IPS-20b (cell line): ENCODE data around the gene CTSC.
"Not testable (repeated sequence)": the region's sequence is repeated elsewhere in the genome, so short reads cannot be mapped to it uniquely, and the experiment has no call there.

ENCODE experiments used
- H3K27ac ChIP-seq: one replicate; pipeline ENCODE4 v1.5.1; 2013; ENCODE audit warnings: low read length
- H3K27me3 ChIP-seq: 2 replicates; pipeline ENCODE4 v1.6.1; 2013; ENCODE audit warnings: mild to moderate bottlenecking, low read length, inconsistent platforms; ENCODE audit not compliant: insufficient read depth
- H3K36me3 ChIP-seq: 2 replicates; pipeline ENCODE4 v1.6.1; 2013; ENCODE audit warnings: low read depth, mild to moderate bottlenecking, inconsistent platforms, low read length, moderate library complexity; ENCODE audit not compliant: insufficient read depth
- H3K4me1 ChIP-seq: 2 replicates; pipeline ENCODE4 v1.6.1; 2013; ENCODE audit warnings: mild to moderate bottlenecking, control low read depth, inconsistent platforms, low read length, moderate library complexity; ENCODE audit not compliant: insufficient read depth
- H3K4me3 ChIP-seq: 2 replicates; pipeline ENCODE4 v1.5.1; 2013; ENCODE audit warnings: mild to moderate bottlenecking, low read length, inconsistent platforms
- H3K9ac ChIP-seq: 2 replicates; pipeline ENCODE4 v1.6.1; 2013; ENCODE audit warnings: low read depth, mild to moderate bottlenecking, inconsistent platforms, low read length, moderate library complexity
- H3K9me3 ChIP-seq: 2 replicates; pipeline ENCODE4 v1.6.1; 2013; ENCODE audit warnings: mild to moderate bottlenecking, low read depth, low read length, inconsistent platforms; ENCODE audit not compliant: insufficient read depth

The CTSC gene

DNA sequence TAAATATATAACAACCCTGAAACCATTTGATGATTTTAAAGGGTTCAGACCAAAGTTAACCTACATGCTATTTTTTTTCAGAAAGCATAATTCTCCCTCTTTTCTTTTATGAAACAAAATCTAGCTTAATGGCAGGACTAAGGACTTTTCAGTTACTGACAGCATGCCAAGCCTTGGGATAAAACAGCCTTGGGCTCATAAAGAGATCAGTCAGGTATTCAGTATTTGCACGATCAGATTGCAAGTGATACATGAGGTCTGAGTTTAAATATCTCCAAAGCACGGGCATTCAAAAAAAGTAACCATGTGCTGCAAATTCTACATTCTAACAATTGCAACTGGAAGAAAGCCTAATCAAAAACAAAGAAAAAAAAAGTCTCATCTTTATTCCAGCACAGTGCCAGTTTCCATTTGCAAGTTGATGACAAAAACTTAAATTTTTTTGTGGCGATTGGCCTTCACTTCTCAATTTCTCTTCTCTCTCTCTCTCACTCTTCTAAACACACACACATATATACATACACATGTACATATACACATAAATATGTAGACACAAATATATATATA is 60.1 kb downstream of the CTSC start:
- Histone ChIP-seq H3K27ac (no peak overlapping the region), H3K27me3 (no peaks in the 10 kb centered on the region), H3K9ac (no peak overlapping the region), H3K4me3 (no peak overlapping the region), H3K4me1 (no peaks in the 10 kb centered on the region), H3K36me3 (peaks cover 2% of the 10 kb centered on the region; the same call in 1 of the 2 replicates), H3K9me3 (no peaks in the 10 kb centered on the region)

- H3K36me3 ChIP-seq = no peaks in the 10 kb centered on the region
- H3K4me1 ChIP-seq = no peaks in the 10 kb centered on the region
- no peaks in the 10 kb centered on the region for H3K9me3 ChIP-seq
- no peak overlapping the region for H3K27ac ChIP-seq
- H3K27me3 ChIP-seq = no peaks in the 10 kb centered on the region
- no peak overlapping the region for H3K4me3 ChIP-seq
- no peak overlapping the region for H3K9ac ChIP-seq
Measured at GRCh38 chr11:88275636-88276035, 61.9 kb downstream of the CTSC start.

GRCh38 chr11:88266919-88267318 is 70.6 kb downstream of the CTSC start:
- H3K4me1 ChIP-seq = no peaks in the 10 kb centered on the region
- peaks cover 23% of the 10 kb centered on the region for H3K36me3 ChIP-seq
- no peak overlapping the region for H3K4me3 ChIP-seq
- H3K9ac ChIP-seq = no peak overlapping the region
- H3K27ac ChIP-seq = no peak overlapping the region
- peaks cover 26% of the 10 kb centered on the region for H3K9me3 ChIP-seq
- no peaks in the 10 kb centered on the region for H3K27me3 ChIP-seq

DNA sequence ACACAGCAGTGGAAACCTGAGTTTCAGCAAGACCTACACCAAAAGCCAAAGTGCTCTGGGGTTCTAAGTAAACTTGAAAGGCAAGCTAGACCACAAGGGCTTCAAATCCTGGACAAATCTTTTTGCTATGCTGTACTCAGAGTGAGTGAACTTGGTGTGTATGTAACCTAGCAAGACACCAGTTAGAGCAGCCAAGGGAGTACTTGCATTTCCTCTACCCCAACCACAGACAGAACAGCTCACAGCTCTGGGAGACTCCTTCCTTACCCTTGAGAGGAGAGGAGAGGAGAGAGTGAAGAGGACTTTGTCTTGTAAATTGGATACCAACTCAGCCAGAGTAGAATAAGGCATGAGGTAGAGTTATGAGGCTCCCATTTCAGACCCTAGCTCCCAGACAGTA is 71.4 kb downstream of the CTSC start:
- Histone ChIP-seq H3K9ac (no peak overlapping the region), H3K27ac (no peak overlapping the region), H3K9me3 (peaks cover 28% of the 10 kb centered on the region), H3K4me1 (no peaks in the 10 kb centered on the region), H3K36me3 (peaks cover 27% of the 10 kb centered on the region), H3K27me3 (no peaks in the 10 kb centered on the region), H3K4me3 (no peak overlapping the region)

GRCh38 chr11:88259431-88259830 is 78.1 kb downstream of the CTSC start:
- Histone ChIP-seq H3K36me3 (peaks cover 20% of the 10 kb centered on the region), H3K4me1 (no peaks in the 10 kb centered on the region), H3K9ac (no peak overlapping the region), H3K27ac (no peak overlapping the region), H3K27me3 (no peaks in the 10 kb centered on the region), H3K4me3 (no peak overlapping the region), H3K9me3 (peaks cover 67% of the 10 kb centered on the region)

- H3K27ac ChIP-seq = no peak overlapping the region
- no peaks in the 10 kb centered on the region for H3K36me3 ChIP-seq
- no peak overlapping the region for H3K4me3 ChIP-seq
- H3K9ac ChIP-seq = no peak overlapping the region
- H3K4me1 ChIP-seq = no peaks in the 10 kb centered on the region
- peaks cover 10% of the 10 kb centered on the region for H3K9me3 ChIP-seq
- H3K27me3 ChIP-seq = no peaks in the 10 kb centered on the region
Measured at GRCh38 chr11:88252208-88252607, 85.3 kb downstream of the CTSC start.

DNA sequence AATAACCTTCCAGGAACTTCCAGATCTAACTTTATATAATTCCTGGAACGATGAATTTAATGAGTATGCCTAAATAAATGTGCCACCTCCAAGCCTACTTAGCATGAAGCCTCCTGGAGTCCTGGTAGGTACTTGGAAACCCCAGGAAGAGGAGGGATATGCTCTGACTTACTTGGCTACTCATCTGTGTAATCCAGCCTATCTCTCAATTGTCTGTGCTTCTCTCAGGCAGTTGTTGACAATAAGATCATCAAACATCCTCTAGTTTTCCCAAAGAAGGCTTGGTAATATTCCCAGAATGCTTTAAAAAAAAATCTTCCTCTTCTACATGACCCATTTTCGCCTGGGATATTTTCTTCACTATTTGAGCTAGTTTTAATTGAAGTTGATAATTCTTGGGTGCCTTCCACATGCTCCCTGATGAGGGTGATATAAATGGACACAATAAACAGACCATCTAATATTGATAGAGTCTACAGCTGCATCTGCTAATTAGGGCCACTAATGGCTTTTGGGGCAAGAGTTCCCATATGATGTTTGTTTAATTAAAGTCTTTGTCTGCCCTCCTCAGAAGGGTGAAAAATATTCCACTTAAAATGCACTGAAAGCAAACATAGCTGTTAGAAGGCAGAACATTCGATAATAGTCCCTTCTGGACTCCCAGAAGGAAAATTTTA is 86.8 kb downstream of the CTSC start:
- Histone ChIP-seq H3K36me3 (no peaks in the 10 kb centered on the region), H3K9me3 (peaks cover 3% of the 10 kb centered on the region), H3K27me3 (no peaks in the 10 kb centered on the region), H3K27ac (no peak overlapping the region), H3K4me1 (no peaks in the 10 kb centered on the region), H3K9ac (no peak overlapping the region), H3K4me3 (no peak overlapping the region)

DNA sequence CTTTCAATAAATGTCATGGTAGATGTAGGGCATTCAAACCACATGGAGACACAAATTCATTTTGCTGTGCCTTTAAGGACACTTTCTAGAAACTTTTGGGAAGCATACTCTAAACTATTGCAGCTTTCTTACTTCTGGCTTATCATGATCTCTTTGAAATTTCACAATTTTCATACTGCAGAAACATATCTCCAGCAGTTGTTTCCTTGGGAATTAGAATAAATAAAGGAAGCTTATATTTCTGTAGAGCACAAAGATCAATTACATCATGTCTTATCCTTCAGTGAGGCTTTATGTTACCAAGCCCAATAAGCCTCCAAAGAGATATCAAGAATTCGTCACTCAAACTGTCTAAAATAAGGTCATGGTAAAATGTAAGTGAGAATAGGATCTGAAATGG is 87.8 kb downstream of the CTSC start:
- H3K9ac ChIP-seq = no peak overlapping the region
- no peak overlapping the region for H3K4me3 ChIP-seq
- no peaks in the 10 kb centered on the region for H3K4me1 ChIP-seq
- no peaks in the 10 kb centered on the region for H3K27me3 ChIP-seq
- no peaks in the 10 kb centered on the region for H3K9me3 ChIP-seq
- no peak overlapping the region for H3K27ac ChIP-seq
- no peaks in the 10 kb centered on the region for H3K36me3 ChIP-seq

DNA sequence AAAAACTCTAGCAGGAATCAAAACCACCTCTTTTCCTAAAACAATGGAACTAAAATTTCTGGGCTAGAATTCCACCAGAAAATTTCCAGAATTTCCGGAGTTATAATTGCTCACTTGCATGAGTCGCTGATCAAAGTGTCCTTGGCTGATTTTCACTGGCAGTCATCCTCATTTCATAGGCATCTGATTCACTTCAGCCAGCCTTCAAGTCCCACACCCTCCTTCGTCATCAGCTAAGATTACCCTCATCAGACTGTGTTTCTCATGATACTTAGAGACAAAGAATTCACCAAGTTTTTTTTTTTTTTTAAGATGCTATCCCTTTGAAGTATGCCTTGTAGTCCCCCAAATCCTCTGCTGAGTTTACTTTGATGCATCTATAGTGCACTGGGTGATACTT is 90.8 kb downstream of the CTSC start:
- Histone ChIP-seq H3K36me3 (no peaks in the 10 kb centered on the region), H3K4me3 (no peak overlapping the region), H3K27me3 (no peaks in the 10 kb centered on the region), H3K27ac (no peak overlapping the region), H3K4me1 (no peaks in the 10 kb centered on the region), H3K9me3 (no peaks in the 10 kb centered on the region), H3K9ac (no peak overlapping the region)

DNA sequence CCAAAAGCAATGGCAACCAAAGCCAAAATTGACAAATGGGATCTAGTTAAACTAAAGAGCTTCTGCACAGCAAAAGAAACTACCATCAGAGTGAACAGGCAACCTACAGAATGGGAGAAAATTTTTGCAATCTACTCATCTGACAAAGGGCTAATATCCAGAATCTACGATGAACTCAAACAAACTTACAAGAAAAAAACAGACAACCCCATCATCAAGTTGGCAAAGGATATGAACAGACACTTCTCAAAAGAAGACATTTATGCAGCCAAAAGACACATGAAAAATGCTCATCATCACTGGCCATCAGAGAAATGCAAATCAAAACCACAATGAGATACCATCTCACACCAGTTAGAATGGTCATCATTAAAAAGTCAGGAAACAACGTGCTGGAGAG is 92.0 kb downstream of the CTSC start:
- not testable (repeated sequence) for H3K27ac ChIP-seq, H3K9ac ChIP-seq, H3K4me3 ChIP-seq, H3K27me3 ChIP-seq, H3K4me1 ChIP-seq, H3K9me3 ChIP-seq, H3K36me3 ChIP-seq
